ENCODE data around the gene MFN2.

GRCh38 chr1:12034381-12034801, 54.1 kb downstream of the MFN2 start:
- no peak for TF ChIP-seq POLR2A (IDR thresholded peaks at IDR 0.05; ENCODE audit: low read depth, low read length)
- no peak for TF ChIP-seq POLR2AphosphoS5 (IDR thresholded peaks at IDR 0.05; ENCODE audit: low read depth, low read length)

Data from GM12891 (cell line).